Fibroblast of the aortic adventitia (primary cell): ENCODE data around the gene ORC5. TPM values are rescaled to one million over a fixed set of nuclear protein-coding genes. Genes with fewer than 3 reads are reported as not detected.

Experiments
- DNase-seq: peaks from one replicate; pipeline ENCODE4 v3.0.0-alpha.2; 2010; ENCODE audit warnings: low read depth
- H3K4me3 ChIP-seq: 2 replicates; pipeline ENCODE4 v1.5.1; 2011; ENCODE audit warnings: low read depth, mild to moderate bottlenecking, control low read depth, low read length, moderate library complexity
- total RNA-seq: library from RNA; depleted of rRNA; stranded (reverse); fragments of >200 nt; gene quantifications from 2 replicates; pipeline ENCODE4 v1.2.3, GENCODE V29; 2012; ENCODE audit warnings: low replicate concordance
- TF ChIP-seq, protein P1 (sequence below): IDR thresholded peaks from 2 replicates; pipeline ENCODE4 v1.5.1; 2011; ENCODE audit warnings: mild to moderate bottlenecking, low read length, control low read depth, inconsistent platforms; ENCODE audit not compliant: insufficient read depth

Gene ORC5
- total RNA-seq, 1 donor = 28.1 TPM

DNA sequence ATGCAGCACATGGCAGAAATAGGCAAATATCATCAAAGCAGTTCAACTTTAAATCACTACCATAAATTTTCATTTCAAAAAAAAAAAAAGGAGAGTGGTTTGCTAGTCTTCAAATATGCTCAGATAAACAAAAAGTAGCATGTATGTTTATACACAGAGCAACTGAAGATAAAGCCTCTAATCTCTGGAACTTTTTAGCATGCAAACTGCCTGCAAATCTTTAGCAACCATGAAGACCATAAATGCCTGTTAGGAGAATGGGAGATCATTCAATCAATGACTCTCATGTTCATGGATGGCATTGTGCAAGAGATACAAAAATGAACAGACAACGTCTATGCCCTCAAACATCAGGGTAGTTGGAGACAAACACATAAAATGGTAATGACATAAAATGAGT, 57.3 kb downstream of the ORC5 start:
- TF ChIP-seq, protein P1, sequence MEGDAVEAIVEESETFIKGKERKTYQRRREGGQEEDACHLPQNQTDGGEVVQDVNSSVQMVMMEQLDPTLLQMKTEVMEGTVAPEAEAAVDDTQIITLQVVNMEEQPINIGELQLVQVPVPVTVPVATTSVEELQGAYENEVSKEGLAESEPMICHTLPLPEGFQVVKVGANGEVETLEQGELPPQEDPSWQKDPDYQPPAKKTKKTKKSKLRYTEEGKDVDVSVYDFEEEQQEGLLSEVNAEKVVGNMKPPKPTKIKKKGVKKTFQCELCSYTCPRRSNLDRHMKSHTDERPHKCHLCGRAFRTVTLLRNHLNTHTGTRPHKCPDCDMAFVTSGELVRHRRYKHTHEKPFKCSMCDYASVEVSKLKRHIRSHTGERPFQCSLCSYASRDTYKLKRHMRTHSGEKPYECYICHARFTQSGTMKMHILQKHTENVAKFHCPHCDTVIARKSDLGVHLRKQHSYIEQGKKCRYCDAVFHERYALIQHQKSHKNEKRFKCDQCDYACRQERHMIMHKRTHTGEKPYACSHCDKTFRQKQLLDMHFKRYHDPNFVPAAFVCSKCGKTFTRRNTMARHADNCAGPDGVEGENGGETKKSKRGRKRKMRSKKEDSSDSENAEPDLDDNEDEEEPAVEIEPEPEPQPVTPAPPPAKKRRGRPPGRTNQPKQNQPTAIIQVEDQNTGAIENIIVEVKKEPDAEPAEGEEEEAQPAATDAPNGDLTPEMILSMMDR = no peak
- H3K4me3 ChIP-seq = no peak overlapping the region
- DNase-seq = no peak

DNA sequence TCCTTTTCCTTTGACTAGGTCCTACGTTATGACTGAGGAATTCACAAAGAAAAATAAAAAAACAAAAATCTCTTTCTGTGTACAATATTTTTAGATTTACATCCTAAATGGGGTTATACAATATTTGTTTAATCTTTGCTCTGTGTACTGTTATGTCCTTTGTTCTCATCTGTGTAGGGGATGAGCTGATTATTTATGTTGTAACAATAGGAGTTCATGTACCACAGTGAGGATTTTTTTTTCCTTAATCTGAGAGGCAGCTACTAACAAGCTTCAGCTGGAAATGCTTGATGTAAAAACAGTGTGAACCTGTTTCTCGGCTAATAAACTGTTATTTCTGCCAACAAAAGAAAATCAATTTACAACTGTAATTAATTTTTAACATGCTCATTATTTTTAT, 58.0 kb downstream of the ORC5 start:
- TF ChIP-seq, protein P1 = no peak
- no peak overlapping the region for H3K4me3 ChIP-seq
- DNase-seq = no peak

DNA sequence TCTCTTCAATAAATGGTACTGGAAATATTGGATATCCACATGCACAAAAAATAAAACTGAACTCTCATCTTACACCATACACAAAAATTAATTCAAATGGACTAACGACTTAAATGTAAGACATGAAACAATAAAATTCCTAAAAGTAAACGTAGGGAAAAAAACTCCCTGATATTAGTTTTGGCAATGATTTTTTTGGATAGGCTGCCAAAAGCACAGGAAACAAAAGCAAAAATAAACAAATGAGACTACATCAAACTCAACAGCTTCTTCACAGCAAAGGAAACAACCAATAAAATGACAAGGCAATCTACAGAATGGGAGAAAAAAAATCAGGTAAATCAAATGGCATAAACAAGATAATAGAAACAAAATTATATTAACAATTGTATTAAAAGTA, 65.7 kb downstream of the ORC5 start:
- no peak overlapping the region for H3K4me3 ChIP-seq
- TF ChIP-seq, protein P1 = no peak
- peak; percentile 35 for DNase-seq

DNA sequence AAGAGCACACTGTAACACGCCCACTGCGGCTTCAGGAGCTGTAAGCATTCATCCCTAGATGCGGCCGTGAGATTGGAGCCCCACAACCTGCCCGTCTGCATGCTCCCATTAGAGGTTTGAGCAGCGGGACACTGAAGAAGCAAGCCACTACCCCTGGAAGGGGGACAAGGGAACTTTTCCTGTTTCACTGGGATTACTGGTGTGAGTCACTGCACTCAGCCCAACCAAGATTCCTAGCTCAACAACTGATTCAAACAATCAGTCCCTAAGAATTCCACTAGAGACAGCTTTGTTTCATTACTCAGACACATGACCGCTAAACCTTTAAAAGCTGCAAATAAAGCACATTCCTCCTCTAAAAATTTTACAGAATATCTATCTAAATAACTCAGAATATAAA, 69.8 kb downstream of the ORC5 start:
- peak; percentile 65 for DNase-seq
- no peak overlapping the region for H3K4me3 ChIP-seq
- TF ChIP-seq, protein P1 = peak; percentile 16

DNA sequence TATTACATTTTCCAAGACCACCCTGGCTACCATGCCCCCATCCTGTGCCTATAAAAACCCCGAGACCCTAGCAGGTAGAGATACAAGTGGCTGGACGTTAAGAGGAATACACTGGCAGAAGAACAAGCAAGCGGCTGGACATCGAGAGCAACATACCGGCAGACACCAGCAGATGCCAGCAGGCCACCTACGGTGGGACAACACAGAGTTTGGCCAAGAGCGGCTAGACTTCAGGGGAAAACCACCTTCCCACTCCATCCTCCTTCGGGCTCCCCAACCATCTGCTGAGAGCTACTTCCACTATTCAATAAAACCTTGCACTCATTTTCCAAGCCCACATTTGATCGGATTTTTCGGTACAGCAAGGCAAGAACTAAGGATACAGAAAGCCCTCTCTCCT, 70.3 kb downstream of the ORC5 start:
- DNase-seq = no peak
- no peak overlapping the region for H3K4me3 ChIP-seq
- TF ChIP-seq, protein P1 = no peak

DNA sequence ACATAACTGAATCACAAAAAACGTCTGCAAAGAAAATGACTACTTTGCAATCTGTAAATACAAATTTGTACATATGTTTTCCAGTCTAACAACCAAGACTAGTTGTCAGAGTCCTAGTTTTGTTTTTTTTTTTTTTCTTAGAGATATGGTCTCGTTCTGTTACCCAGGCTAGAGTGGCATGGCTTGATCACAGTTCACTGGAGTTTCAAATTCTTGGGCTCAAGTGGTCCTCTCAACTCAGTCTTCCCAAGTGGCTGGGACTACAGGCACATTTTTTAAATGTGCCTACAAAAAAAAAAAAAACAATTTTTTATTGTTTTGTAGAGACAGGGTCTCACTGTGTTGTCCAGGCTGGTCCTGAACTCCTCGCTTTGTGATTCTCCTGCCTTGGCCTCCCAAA, 70.8 kb downstream of the ORC5 start:
- H3K4me3 ChIP-seq = no peak overlapping the region
- TF ChIP-seq, protein P1 = no peak

DNA sequence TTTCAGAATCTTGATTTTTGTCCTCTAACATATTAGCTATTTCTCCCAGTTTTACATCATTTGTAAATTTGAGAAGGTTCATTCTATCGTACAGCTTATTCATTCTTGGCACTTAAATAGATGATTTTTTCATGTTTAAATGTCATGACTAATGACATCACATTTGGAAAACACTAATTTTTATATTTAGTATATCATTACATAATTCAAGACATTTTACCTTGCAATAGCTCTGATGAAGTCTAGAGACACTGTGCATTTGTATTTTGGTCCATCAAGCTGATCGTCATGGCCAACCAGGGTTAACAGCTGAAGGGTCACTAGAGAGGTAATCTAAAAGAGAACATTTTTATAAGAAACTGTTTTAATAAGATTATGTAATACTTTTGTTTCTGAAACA, 71.3 kb downstream of the ORC5 start:
- TF ChIP-seq, protein P1 = no peak
- H3K4me3 ChIP-seq = no peak overlapping the region

More for the DNA sequence above, 70.8 kb downstream of the ORC5 start:
- no peak for DNase-seq

More for the DNA sequence above, 71.3 kb downstream of the ORC5 start:
- DNase-seq = no peak
